GM19467 (cell line): ENCODE results near the gene IQSEC2.

Source experiments
- ATAC-seq: cut with Tn5 transposase; IDR thresholded peaks from one replicate; pipeline ENCODE4 v1.9.1; 2021; ENCODE audit warnings: mild to moderate bottlenecking, moderate library complexity; ENCODE audit not compliant: unreplicated experiment

The IQSEC2 gene

GRCh38 chrX:53249408-53250042, 31.9 kb downstream of the IQSEC2 start:
- ATAC-seq, result no peak

GRCh38 chrX:53247928-53248327, 33.5 kb downstream of the IQSEC2 start:
- no peak for ATAC-seq

GRCh38 chrX:53246231-53246630, 35.2 kb downstream of the IQSEC2 start:
- ATAC-seq, result no peak

- ATAC-seq, result no peak
Observed at GRCh38 chrX:53244610-53245009, 36.8 kb downstream of the IQSEC2 start.

- ATAC-seq, result no peak
Observed at GRCh38 chrX:53242310-53242709, 39.1 kb downstream of the IQSEC2 start.

- no peak for ATAC-seq
Observed at GRCh38 chrX:53241558-53241957, 39.8 kb downstream of the IQSEC2 start.

GRCh38 chrX:53239474-53239873, 41.9 kb downstream of the IQSEC2 start:
- ATAC-seq, result no peak

GRCh38 chrX:53237056-53237455, 44.3 kb downstream of the IQSEC2 start:
- ATAC-seq, result no peak

- no peak for ATAC-seq
Observed at GRCh38 chrX:53236025-53236679, 45.2 kb downstream of the IQSEC2 start.

GRCh38 chrX:53235566-53235965, 45.8 kb downstream of the IQSEC2 start:
- no peak for ATAC-seq

GRCh38 chrX:53234484-53234883, 46.9 kb downstream of the IQSEC2 start:
- no peak for ATAC-seq

GRCh38 chrX:53233536-53233935, 47.8 kb downstream of the IQSEC2 start:
- no peak for ATAC-seq

- no peak for ATAC-seq
Observed at GRCh38 chrX:53230116-53230515, 51.3 kb downstream of the IQSEC2 start.

GRCh38 chrX:53227224-53227765, 54.1 kb downstream of the IQSEC2 start:
- no peak for ATAC-seq

GRCh38 chrX:53224860-53225797, 56.3 kb downstream of the IQSEC2 start, which contains the start of gene KDM5C:
Gene KDM5C, minus strand, starts transcription at chrX:53225207. Its CDS starts 318 bp downstream, at chrX:53224889.
- ATAC-seq, result peak; percentile 71

GRCh38 chrX:53223955-53224859, 57.2 kb downstream of the IQSEC2 start:
- no peak for ATAC-seq

GRCh38 chrX:53223068-53223693, 58.2 kb downstream of the IQSEC2 start:
- no peak for ATAC-seq
